Fibroblast of upper back skin (primary cell): ENCODE measurements around the gene GFER.
"Not testable (repeated sequence)": the region's sequence is repeated elsewhere in the genome, so short reads cannot be mapped to it uniquely, and the experiment has no call there.

Source experiments
- DNase-seq: peaks from one replicate; pipeline ENCODE4 v3.0.0-alpha.2; 2013

GFER gene

DNA sequence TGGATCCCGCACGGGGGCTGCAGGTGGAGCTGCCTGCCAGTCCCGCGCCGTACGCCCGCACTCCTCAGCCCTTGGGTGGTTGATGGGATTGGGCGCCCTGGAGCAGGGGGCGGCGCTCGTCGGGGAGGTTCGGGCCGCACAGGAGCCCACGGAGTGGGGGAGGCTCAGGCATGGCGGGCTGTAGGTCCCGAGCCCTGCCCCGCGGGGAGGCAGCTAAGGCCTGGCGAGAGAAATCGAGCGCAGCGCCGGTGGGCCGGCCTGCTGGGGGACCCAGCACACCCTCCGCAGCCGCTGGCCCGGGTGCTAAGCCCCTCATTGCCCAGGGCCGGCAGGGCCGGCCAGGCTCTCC lies 25.9 kb upstream of the GFER start:
- not testable (repeated sequence) for DNase-seq

DNA sequence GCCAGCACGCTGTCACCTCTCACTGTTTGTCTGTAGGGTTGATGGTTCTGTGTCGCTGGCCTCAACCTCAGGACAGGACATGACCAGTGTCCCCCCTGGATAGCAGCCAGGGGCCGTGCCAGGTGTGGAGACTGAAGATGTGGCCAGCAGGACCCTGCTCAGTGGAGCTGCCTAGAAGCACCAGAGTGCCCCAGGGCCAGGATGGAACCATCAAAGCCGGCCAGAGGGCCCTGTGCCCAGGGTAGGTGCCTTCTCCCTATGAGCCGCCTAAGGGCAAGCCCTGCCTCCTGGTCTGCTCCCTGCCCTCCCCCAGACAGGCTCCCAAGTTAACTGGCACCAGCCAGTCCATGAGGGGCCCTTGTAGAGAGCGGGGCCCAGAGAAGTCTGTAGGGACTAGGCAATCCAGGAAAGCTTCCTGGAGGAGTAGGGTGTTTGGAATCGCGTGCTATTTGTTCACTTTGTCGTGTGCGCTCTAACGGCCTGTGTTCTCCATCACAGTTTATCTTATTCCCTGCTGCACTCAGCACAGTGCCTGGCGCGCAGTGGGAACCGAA lies 25.2 kb upstream of the GFER start:
- no peak for DNase-seq

DNA sequence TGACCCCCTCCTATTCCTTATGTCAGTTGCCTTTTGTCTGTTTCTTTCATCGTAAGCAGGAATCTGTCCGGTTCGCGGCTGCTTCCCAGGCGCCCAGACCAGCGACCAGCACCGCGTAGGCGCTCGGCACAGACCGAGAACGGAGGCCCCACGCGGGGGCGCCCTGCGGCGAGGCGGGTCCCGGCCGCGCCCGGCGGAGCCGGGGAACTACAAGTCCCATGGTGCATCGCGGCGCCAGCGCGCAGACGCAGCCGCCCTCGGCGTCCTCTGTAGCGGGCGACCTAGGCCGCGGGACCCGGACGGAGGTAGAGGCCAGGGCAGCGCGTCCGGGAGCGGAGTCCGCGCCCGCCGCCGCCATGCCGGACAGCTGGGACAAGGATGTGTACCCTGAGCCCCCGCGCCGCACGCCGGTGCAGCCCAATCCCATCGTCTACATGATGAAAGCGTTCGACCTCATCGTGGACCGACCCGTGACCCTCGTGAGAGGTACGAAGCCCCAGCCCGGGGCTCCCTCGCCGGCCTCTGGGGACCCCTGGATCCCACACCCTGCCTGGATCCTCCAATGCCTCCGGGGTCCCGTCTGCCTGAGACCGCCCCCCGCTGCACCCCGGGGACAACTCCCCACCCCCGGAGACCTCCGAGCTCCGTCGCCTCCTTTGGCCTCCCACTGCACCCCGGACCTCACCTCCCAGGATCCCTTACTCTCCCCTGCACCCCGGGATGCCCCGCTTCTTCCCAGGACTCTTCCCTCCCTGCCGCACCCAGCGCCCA lies 24.5 kb upstream of the GFER start, which contains the start of gene NDUFB10:
NDUFB10 (plus strand) TSS at position 270 of the 771 bp plus-strand sequence; CDS start at position 357, 87 bp downstream.
- peak; percentile 85 for DNase-seq

DNA sequence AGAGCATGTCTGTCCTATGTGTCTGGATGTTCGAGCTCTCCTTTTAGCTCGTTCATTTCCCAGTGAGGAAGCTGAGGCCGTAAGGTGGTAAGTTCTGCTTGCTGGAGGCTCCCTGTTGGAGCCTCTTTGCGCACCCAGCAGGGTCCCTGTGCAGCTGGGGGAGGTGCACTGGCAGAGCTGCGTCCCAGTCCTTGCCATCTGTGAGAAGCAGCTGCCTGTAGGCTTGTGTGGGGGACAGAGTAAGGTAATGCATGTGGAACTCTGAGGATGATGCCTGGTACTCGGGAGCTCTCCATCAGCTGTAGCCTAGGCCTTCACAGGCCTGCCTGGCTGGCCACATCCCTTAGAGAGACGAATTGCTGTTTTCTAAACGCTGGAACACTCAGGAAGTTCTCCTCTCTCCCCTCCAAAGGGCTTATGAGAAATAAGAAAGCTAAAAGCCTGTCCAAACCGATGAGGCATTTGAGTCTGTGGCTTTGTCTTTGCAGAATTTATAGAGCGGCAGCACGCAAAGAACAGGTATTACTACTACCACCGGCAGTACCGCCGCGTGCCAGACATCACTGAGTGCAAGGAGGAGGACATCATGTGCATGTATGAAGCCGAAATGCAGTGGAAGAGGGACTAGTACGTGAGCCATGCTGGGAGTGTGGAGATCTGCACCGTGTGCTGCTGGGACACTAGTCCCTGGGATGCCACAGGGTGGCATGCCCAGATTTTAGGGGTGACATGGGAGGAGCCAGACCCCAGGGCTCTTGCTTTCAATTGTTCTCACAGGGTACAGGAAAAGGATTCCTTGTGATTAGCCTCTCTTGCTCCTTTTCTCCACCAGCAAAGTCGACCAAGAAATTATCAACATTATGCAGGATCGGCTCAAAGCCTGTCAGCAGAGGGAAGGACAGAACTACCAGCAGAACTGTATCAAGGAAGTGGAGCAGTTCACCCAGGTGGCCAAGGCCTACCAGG lies 23.0 kb upstream of the GFER start:
- DNase-seq, result peak; percentile 52

DNA sequence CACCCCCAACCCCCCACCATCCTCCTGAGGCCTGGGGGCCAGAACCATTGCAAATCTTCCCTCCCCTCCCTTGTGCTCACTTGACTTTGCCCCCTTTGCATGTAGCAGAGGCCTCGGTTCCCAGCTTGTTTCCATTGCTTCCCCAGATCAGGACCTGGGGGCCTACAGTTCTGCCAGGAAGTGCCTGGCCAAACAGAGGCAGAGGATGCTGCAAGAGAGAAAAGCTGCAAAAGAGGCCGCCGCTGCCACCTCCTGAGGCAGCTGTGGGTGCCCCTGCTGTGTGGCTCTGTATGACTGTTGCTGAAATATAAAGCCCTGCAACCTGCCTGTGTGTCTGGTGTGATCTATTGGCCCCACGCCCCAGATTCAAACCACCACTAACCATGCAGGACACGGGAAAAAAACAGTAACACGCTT lies 22.3 kb upstream of the GFER start:
- DNase-seq, result peak; percentile 10

DNA sequence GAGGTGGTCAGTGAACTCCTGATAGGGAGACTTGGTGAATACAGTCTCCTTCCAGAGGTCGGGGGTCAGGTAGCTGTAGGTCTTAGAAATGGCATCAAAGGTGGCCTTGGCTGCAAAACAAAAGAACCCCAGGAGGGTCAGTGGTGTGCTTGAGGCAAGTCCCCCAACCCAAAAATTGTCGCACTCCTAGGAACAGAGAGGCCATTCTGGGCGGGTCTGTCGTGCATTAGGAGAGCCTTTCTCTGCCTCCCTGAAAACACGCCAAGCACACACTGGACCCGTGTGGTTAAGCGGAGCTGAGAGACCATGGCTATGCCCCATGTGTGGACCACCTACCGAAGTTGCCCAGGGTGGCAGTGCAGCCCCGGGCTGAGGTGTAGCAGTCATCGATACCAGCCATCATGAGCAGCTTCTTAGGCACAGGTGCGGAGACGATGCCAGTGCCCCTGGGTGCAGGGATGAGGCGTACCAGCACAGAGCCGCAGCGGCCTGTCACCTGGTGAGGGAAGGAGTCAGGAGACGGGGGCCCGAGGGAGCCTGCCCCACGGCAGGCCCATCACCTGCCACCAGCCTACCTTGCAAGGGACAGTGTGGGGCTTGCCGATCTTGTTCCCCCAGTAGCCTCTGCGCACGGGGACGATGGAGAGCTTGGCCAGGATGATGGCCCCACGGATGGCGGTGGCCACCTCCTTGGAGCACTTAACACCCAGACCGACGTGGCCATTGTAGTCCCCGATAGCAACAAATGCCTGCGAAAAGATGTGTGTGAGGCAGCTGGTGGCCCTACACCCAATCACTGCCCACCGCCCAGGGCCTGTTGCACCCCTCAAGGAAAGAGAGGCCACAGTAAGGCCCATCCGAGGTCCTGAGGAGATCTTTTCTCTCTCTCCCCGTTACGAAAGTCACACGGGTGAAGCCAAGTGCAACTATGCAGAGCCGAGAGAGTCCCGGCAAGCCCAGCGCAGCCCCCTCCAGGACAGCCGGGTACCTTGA lies 21.5 kb upstream of the GFER start:
- DNase-seq, result not testable (repeated sequence)

DNA sequence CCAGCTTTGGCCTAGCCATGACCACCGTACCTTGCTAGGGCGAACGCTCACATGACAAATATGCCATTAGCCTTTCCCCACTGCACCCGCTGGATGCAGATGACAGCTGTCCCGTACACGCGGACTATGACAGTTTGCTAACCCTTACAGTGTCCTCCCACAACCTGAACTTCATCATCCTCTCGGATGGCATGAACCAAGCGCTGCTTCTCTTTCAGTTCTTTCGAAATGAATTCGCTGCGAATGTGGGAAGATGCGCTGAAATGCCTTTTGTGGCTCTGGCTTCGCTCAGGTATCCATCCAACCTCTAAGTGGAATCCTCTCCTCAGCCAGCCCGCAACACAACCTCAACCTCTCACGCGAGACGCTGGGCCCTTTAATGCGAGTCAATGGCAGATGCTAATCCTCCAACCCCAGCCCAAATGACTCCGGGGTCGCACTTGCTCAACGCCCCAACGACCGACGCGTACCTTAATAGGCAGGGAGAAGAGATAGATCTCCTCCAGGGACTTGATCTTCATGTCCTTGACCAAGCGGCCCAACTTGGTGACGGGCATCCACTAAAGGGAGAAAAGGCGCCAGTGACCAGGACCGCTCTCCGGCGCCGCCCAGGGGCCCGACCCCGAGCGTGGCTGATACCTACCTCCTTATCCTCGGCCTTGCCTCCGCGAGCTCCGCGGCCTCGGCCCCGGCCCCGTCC lies 20.0 kb upstream of the GFER start:
- peak; percentile 8 for DNase-seq

DNA sequence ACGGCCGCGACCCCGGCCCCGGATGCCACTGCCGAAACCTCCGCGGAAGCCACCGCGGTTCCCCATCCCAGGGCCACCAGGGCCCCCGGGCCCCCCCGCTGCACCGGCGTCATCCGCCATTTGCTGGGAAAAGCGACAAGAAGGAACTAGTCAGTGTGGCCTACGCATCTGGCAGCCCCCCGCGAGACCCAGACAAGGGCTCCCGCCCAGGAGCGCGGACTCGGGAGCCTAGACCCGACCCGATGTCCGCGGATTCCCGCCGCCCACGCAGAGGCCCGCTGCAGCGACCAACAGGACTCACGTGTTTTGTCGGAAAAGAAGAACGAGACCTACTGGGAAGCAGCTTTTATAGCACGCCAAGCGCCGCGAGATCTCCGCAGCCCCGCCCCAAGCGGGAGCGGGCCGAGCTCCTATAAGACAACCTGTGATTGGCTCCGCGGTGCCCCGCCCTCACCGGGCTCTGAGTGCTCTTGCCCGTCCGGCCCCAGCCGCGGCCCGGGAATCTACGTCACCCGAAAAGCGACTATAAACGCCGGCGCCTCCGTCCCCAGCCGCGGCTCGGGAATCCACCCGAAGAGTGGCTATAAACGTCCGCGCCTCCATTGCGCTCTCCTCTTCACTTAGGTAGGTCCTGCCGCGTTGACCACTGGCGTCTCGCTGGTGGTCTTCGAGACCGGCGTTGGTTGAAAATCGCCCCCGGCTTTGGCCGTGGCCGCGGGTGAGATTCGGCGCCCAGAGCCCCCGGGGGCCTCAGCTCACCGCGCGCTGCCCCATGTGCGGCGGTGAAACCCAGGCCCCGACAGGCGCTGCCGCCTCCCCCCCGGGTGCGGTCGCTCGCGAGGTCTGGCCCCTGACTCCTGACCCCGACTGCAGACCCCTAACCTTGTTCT lies 19.2 kb upstream of the GFER start, which contains the start of gene RPS2:
RPS2 (minus strand) TSS at position 321 of the 890 bp plus-strand sequence; CDS start at position 120, 201 bp downstream.
- peak; percentile 99 for DNase-seq

DNA sequence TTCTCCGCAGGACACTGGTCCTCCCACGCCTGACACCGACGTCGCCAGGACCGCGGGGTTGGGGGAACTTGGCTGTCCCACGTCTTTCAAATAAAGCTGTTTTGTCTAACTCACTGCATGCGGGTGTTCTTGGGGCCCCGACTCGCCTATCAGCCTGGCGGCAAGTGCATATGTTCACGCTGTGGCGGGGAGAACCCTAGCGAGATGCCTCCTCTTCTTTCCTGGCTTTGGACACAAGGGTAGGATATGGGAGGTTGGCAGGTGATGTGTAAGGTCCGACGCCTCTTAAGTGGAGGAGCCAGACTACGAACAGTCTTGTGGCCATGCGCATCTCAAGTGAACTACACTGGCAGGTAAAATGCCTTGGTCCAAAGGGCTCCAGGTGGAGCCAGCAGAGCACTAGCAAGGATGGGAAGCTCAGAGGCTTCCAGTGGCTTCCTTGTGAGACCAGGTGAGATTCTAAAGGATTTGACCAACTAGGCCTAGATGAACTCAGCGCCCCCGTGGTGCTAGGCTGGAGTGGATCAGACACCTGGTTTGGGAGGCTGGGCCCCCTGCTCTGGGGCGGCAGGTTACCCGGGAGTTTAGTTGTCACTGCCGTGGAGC lies 18.5 kb upstream of the GFER start:
- no peak for DNase-seq

DNA sequence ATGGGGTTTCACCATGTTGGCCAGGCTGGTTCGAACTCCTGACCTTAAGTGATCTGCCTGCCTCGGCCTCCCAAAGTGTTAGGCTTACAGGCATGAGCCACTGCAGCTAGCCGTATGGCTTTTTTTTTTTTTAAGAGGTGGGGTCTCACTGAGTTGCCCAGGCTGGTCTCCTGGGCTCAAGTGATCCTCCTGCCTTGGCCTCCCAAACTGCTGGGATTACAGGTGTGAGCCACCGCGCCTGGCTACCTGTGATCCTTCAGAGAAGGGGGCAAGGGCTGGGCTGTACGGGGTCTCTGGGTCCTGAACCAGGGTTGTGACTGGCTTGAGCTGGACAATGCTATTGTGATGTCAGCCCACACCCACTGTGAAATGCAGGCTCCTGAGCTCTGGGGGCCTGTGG lies 17.5 kb upstream of the GFER start, which contains the start of gene RNF151:
RNF151 (plus strand) TSS at position 397 of the 400 bp plus-strand sequence. CDS start 26 bp downstream, outside the sequence.
- DNase-seq, result no peak

DNA sequence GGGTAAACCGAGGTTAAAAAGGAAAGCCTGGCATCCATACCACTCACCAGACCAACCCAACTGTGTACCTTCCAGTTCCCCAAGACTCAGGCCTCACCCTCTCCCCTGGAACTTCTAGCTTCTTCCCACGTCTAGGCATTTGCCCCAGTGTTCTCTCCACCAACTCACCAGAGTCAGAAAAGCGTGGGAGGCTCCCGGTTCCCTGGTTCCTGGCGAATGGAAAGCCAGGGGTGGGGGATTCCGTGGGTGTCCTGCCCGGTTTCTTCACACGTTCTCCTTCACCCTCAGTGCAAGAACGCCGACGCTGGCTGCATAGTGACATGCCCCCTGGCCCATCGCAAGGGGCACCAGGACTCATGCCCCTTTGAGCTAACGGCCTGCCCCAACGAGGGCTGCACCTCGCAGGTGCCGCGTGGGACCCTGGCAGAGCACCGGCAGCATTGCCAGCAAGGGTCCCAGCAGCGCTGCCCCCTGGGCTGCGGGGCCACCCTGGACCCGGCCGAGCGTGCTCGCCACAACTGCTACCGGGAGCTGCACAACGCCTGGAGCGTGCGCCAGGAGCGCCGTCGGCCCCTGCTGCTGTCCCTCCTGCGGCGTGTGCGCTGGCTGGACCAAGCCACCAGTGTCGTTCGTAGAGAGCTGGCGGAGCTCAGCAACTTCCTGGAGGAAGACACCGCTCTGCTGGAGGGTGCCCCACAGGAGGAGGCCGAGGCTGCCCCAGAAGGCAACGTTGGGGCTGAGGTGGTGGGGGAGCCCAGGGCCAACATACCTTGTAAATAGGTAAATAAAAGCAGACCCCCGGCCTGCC lies 15.6 kb upstream of the GFER start:
- DNase-seq, result no peak

DNA sequence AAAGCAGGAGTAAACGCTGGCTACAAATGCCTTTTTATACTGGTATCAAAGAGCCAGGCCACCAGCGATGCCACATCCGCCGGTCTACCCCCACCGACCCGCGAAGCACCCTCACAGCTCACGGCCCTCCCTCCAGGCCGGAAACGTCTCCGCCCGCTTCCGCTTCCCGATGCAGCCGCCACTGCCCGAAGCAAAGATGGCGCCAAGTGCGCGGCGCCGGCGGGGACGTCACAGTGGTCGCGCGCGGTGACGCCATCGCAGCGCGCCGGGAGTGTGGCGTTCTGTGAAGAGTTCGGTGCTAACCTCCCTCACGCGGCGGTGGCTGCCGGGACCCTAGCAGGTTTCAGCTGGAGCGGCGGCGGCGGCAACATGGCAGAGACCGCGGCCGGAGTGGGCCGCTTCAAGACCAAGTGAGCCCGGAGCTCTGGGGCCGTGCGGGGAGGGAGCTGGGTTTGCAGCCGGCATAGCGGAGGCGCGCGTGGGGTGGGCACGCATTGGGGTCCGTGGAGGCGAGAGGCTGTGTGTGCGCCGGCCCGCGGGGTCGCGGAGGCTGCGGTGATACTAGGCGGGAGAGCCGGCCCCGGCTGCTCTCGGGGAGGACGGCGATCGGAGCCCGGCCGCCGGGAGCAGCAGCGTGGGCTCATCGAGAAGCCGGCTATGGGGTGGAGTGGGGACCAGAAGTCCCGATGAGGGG lies 12.1 kb upstream of the GFER start, which contains the start of gene TBL3:
TBL3 (plus strand) TSS at position 258 of the 694 bp plus-strand sequence; CDS start at position 370, 112 bp downstream.
- DNase-seq, result peak; percentile 95

DNA sequence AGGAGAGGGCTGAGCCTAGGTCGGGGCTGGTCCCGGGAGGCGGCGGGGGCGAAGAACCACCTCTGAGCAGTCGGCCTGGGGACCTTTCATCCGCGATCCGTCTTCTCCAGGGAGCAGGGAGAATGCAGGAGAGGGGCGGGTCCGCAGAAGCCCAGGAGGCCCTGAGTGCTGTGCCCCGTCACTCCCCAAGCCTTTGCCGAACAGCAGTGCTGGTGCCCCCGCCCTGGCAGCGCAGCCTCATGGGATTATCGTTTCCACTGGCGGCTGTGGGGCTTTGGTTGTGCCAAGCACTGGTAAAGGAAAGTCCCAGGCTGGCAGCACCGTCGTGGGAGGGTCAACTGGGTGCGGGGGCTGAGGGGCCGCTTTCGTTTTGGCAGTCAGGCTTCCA lies 11.5 kb upstream of the GFER start:
- no peak for DNase-seq

DNA sequence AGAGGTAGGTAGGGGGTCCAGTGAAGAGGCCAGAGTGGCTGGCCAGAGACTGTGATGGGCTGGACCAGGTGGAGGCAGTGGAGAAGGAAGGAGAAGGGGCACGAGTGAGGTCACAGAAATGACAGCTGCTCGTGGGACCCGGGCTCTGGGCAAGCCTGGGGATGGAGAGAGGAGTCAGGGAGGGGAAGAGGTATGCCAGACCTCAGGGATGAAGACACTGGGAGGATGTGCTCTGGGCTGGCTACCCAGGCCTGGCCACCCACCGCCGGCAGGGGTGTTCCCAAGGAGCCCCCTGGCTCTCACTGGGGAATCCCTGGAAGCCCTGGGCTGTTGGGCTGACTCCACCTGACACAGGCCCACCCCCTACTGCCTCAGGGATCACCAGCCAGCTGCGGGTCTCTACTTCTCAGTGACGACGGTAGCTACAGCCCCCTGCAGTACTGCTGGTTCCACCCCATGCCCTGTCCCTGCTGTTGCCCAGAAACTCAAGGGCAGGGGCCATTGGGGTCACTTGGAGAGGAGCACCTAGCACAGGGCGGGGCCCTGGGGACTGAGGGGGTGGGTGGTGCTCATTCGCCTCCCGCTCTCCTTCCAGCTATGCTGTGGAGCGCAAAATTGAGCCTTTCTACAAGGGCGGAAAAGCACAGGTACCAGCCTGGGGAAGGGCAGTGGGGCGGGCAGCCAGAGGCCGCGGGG lies 10.4 kb upstream of the GFER start:
- DNase-seq, result no peak

DNA sequence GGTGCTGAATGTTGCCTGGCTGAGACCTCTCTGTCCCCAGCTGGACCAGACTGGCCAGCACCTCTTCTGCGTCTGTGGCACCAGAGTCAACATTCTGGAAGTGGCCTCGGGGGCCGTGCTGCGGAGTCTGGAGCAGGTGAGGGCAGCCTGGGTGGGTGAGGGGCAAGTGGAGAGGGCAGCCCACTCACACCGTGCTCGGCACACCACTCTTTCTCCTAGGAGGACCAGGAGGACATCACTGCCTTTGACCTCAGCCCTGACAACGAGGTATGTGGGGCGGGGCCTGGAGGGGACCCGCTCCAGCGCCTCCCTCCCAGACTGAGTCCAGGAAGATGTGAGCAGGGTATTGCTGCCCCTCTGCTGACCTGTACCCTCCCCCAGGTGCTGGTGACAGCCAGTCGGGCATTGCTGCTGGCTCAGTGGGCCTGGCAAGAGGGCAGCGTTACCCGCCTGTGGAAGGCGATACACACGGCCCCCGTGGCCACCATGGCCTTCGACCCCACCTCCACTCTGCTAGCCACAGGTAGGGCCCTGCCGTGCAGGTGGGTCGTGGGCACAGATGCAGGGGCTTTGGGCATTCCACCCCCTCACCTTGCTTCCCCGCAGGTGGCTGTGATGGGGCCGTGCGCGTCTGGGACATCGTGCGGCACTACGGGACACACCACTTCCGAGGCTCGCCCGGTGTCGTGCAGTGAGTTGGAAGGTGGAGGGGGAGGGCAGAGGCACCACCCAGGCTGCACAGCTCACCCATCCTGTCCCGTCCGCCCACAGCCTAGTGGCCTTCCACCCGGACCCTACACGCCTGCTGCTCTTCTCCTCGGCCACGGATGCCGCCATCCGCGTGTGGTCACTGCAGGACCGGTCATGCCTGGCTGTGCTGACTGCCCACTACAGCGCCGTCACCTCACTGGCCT lies 9.6 kb upstream of the GFER start:
- DNase-seq, result no peak
